H9 (cell line): ENCODE results near the gene MGRN1. TPM values are rescaled to one million over a fixed set of nuclear protein-coding genes. Genes with fewer than 3 reads are reported as not detected.

Source experiments
- DNase-seq: peaks from one replicate; pipeline ENCODE4 v3.0.0-alpha.2; 2017
- H2AFZ ChIP-seq: one replicate; pipeline ENCODE4 v1.6.1; 2013; ENCODE audit warnings: mild to moderate bottlenecking, low read length, control low read depth, moderate library complexity
- H2AK5ac ChIP-seq: 2 replicates; pipeline ENCODE4 v1.6.1; 2013; ENCODE audit warnings: low read length, control low read depth, mixed read lengths; ENCODE audit not compliant: insufficient read length
- H2BK120ac ChIP-seq: one replicate; pipeline ENCODE4 v1.6.1; 2013; ENCODE audit warnings: low read depth, mild to moderate bottlenecking, low read length, control low read depth, inconsistent platforms; ENCODE audit not compliant: poor library complexity, severe bottlenecking
- H2BK12ac ChIP-seq: 2 replicates; pipeline ENCODE4 v1.6.1; 2013; ENCODE audit warnings: low read length, control low read depth, mixed read lengths, low read depth; ENCODE audit not compliant: insufficient read length
- H2BK15ac ChIP-seq: 2 replicates; pipeline ENCODE4 v1.6.1; 2013; ENCODE audit warnings: low read depth, low read length, control low read depth
- H2BK20ac ChIP-seq: one replicate; pipeline ENCODE4 v1.6.1; 2013; ENCODE audit warnings: low read depth, mild to moderate bottlenecking, low read length, control low read depth, inconsistent platforms; ENCODE audit not compliant: poor library complexity, severe bottlenecking
- H2BK5ac ChIP-seq: 2 replicates; pipeline ENCODE4 v1.6.1; 2013; ENCODE audit warnings: low read length, control low read depth, mixed read lengths; ENCODE audit not compliant: insufficient read length
- H3K14ac ChIP-seq: 2 replicates; pipeline ENCODE4 v1.6.1; 2013; ENCODE audit warnings: low read length, control low read depth; ENCODE audit not compliant: insufficient read depth
- H3K18ac ChIP-seq: 2 replicates; pipeline ENCODE4 v1.6.1; 2013; ENCODE audit warnings: low read depth, mild to moderate bottlenecking, mixed read lengths, low read length, control low read depth; ENCODE audit not compliant: insufficient read length
- H3K23ac ChIP-seq: 2 replicates; pipeline ENCODE4 v1.6.1; 2013; ENCODE audit warnings: low read length, control low read depth, mixed read lengths, low read depth; ENCODE audit not compliant: insufficient read length
- H3K23me2 ChIP-seq: 2 replicates; pipeline ENCODE4 v1.6.1; 2013; ENCODE audit warnings: low read depth, mild to moderate bottlenecking, mixed read lengths, low read length, control low read depth; ENCODE audit not compliant: insufficient read length, poor library complexity, severe bottlenecking
- H3K27ac ChIP-seq: 2 replicates; pipeline ENCODE4 v1.5.1; 2013; ENCODE audit warnings: low read length, control low read depth, mixed read lengths, low read depth; ENCODE audit not compliant: insufficient read length
- H3K27me3 ChIP-seq: 2 replicates; pipeline ENCODE4 v1.6.1; 2013; ENCODE audit warnings: low read length, control low read depth, inconsistent platforms; ENCODE audit not compliant: insufficient read depth
- H3K4ac ChIP-seq: 2 replicates; pipeline ENCODE4 v1.6.1; 2013; ENCODE audit warnings: low read depth, mild to moderate bottlenecking, control low read depth, inconsistent platforms, low read length, moderate library complexity
- H3K4me1 ChIP-seq: 2 replicates; pipeline ENCODE4 v1.6.1; 2013; ENCODE audit warnings: low read length, control low read depth, inconsistent platforms; ENCODE audit not compliant: insufficient read depth
- H3K4me2 ChIP-seq: 2 replicates; pipeline ENCODE4 v1.6.1; 2013; ENCODE audit warnings: low read length, control low read depth, mixed read lengths; ENCODE audit not compliant: insufficient read length, insufficient read depth
- H3K56ac ChIP-seq: 2 replicates; pipeline ENCODE4 v1.6.1; 2013; ENCODE audit warnings: low read depth, mild to moderate bottlenecking, mixed read lengths, low read length, control low read depth; ENCODE audit not compliant: insufficient read length
- H3K79me1 ChIP-seq: 2 replicates; pipeline ENCODE4 v1.6.1; 2013; ENCODE audit warnings: low read depth, mild to moderate bottlenecking, moderate library complexity, low read length, control low read depth, inconsistent platforms; ENCODE audit not compliant: insufficient read depth, poor library complexity, severe bottlenecking
- H3K79me2 ChIP-seq: 2 replicates; pipeline ENCODE4 v1.6.1; 2013; ENCODE audit warnings: low read length, control low read depth, inconsistent platforms; ENCODE audit not compliant: insufficient read depth
- H3K9ac ChIP-seq: 2 replicates; pipeline ENCODE4 v1.6.1; 2013; ENCODE audit warnings: low read length, control low read depth, mixed read lengths; ENCODE audit not compliant: insufficient read length; ENCODE audit errors: extremely low read depth
- H3K9me3 ChIP-seq: one replicate; pipeline ENCODE4 v1.6.1; 2013; ENCODE audit warnings: low read depth, low read length, inconsistent platforms; ENCODE audit not compliant: control insufficient read depth
- H3T11ph ChIP-seq: one replicate; pipeline ENCODE4 v1.6.1; 2013; ENCODE audit warnings: mild to moderate bottlenecking, low read length, control low read depth, inconsistent platforms
- H4K20me1 ChIP-seq: one replicate; pipeline ENCODE4 v1.6.1; 2013; ENCODE audit not compliant: control insufficient read depth, insufficient read length, insufficient read depth
- H4K5ac ChIP-seq: 2 replicates; pipeline ENCODE4 v1.6.1; 2013; ENCODE audit warnings: low read depth, mild to moderate bottlenecking, mixed read lengths, low read length, control low read depth; ENCODE audit not compliant: insufficient read length
- H4K8ac ChIP-seq: replicated peaks from 2 replicates; pipeline ENCODE4 v1.6.1; 2013; ENCODE audit warnings: low read length, control low read depth, mixed read lengths, low read depth; ENCODE audit not compliant: insufficient read length
- H4K91ac ChIP-seq: 2 replicates; pipeline ENCODE4 v1.6.1; 2013; ENCODE audit warnings: low read depth, mild to moderate bottlenecking, moderate library complexity, mixed read lengths, low read length, control low read depth; ENCODE audit not compliant: insufficient read length
- H3K27ac Mint-ChIP-seq, 3 experiments: 2 replicates in 2 of 3; 3 replicates in 1 of 3; pipeline ENCODE4 v1.8.0; 2020 to 2021; ENCODE audit warnings: mixed read lengths in 3 of 3, mild to moderate bottlenecking in 1 of 3, moderate library complexity in 1 of 3
- H3K27me3 Mint-ChIP-seq: 2 replicates; pipeline ENCODE4 v1.8.0; 2021; ENCODE audit warnings: low read depth, mild to moderate bottlenecking, moderate library complexity, mixed read lengths
- H3K36me3 Mint-ChIP-seq, 3 experiments: 2 replicates in 2 of 3; 3 replicates in 1 of 3; pipeline ENCODE4 v1.8.0; 2020 to 2021; ENCODE audit warnings: low read depth in 3 of 3, mixed read lengths in 3 of 3; ENCODE audit not compliant: insufficient read depth in 1 of 3
- H3K4me1 Mint-ChIP-seq, 2 experiments: 2 replicates each; pipeline ENCODE4 v1.8.0; 2020; ENCODE audit warnings: mixed read lengths in 2 of 2
- H3K4me3 Mint-ChIP-seq, 2 experiments: 2 replicates in 1 of 2; 3 replicates in 1 of 2; pipeline ENCODE4 v1.8.0; 2020 to 2021; ENCODE audit warnings: mild to moderate bottlenecking in 2 of 2, mixed read lengths in 2 of 2, moderate library complexity in 1 of 2
- H3K9me3 Mint-ChIP-seq, 2 experiments: 2 replicates in 1 of 2; 3 replicates in 1 of 2; pipeline ENCODE4 v1.8.0; 2020; ENCODE audit warnings: mild to moderate bottlenecking in 2 of 2, mixed read lengths in 2 of 2, moderate library complexity in 1 of 2
- WGBS: extraction: QIAGEN DNeasy Blood & Tissue Kit; methylation state at CpG from one replicate; pipeline ENCODE4 v1.1.7; 2013; ENCODE audit warnings: missing lambda C conversion rate, low lambda C conversion rate, mixed read lengths; ENCODE audit not compliant: insufficient read length; ENCODE audit errors: extremely low coverage; 5-methylcytosine and 5-hydroxymethylcytosine counted together
- total RNA-seq: library from RNA; stranded (reverse); gene quantifications from 2 replicates; pipeline ENCODE4 v1.2.1, GENCODE V29; 2021
- TF ChIP-seq, protein P1 (sequence below): fragments of 200-600 bp; sonication (generic); conservative IDR thresholded peaks from 3 replicates; pipeline ENCODE4 v1.8.0; 2021; ENCODE audit warnings: antibody characterized with exemption, mild to moderate bottlenecking

The MGRN1 gene
- total RNA-seq, 1 experiment from 2014 or later = 91.6 TPM

DNA sequence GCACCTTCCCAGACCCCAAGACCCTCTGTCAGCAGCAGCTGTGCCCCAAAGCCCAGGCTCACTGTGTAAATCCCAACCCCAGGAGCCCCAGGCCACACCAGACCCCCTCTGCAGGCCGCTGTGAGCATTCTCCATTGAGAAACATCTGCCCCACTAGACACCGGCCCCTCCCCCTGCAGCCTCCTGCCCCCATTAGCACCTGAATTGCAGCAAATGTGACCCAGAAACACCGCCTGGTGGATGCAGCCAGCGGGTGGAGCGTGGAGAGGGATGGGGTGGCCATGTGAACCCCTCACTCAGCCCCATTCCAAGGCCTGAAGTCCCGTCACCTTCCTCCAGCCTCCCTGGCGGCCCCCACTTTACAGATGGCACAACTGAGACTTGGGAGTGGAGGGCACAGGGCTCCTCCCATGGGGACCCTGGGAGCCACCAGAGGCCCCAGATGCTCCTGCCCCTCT is 12.1 kb upstream of the MGRN1 start:
- H4K8ac ChIP-seq = no peak overlapping the region
- peaks cover 20% of the 10 kb centered on the region; the same call in 1 of the 2 replicates for H3K79me2 ChIP-seq

More for the DNA sequence above, 12.1 kb upstream of the MGRN1 start:
- Histone ChIP-seq H4K91ac (no peak overlapping the region), H2AFZ (no peak overlapping the region), H3K18ac (peak overlapping the region; percentile 66), H3K9me3 (no peaks in the 10 kb centered on the region), H2BK15ac (no peak overlapping the region), H4K20me1 (no peaks in the 10 kb centered on the region), H3K27me3 (no peaks in the 10 kb centered on the region), H3K9ac (no peak overlapping the region), H3K27ac (no peak overlapping the region), H3K4ac (no peak overlapping the region), H3K4me1 (no peaks in the 10 kb centered on the region), H3K23me2 (peaks cover 12% of the 10 kb centered on the region), H2BK12ac (no peak overlapping the region), H2BK20ac (no peak overlapping the region), H2BK120ac (no peak overlapping the region), H3K14ac (peak overlapping the region; percentile 30; the same call in 1 of the 2 replicates), H4K5ac (no peak overlapping the region), H3K79me1 (peaks cover 7% of the 10 kb centered on the region), H3K4me2 (peak overlapping the region; percentile 89), H3K56ac (no peak overlapping the region), H2BK5ac (no peak overlapping the region), H2AK5ac (no peak overlapping the region), H3K23ac (no peak overlapping the region), H3T11ph (no peak overlapping the region)
- TF ChIP-seq, protein P1, sequence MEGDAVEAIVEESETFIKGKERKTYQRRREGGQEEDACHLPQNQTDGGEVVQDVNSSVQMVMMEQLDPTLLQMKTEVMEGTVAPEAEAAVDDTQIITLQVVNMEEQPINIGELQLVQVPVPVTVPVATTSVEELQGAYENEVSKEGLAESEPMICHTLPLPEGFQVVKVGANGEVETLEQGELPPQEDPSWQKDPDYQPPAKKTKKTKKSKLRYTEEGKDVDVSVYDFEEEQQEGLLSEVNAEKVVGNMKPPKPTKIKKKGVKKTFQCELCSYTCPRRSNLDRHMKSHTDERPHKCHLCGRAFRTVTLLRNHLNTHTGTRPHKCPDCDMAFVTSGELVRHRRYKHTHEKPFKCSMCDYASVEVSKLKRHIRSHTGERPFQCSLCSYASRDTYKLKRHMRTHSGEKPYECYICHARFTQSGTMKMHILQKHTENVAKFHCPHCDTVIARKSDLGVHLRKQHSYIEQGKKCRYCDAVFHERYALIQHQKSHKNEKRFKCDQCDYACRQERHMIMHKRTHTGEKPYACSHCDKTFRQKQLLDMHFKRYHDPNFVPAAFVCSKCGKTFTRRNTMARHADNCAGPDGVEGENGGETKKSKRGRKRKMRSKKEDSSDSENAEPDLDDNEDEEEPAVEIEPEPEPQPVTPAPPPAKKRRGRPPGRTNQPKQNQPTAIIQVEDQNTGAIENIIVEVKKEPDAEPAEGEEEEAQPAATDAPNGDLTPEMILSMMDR = peak; percentile 57
- H3K36me3 Mint-ChIP-seq = peaks cover 0 to 15% (median 6%) of the 10 kb centered on the region in 3 experiments; a peak in 5 of 7 replicates
- peaks cover 19 to 31% of the 10 kb centered on the region in 2 experiments for H3K4me1 Mint-ChIP-seq
- peak; percentile 84 for DNase-seq
- no CpG with 5 or more reads among the region's 7 CpGs for WGBS
- H3K9me3 Mint-ChIP-seq = no peaks in the 10 kb centered on the region
- H3K27me3 Mint-ChIP-seq = peaks cover 1% of the 10 kb centered on the region; the same call in 1 of the 2 replicates
- peak overlapping the region; percentile 80 to 84 for H3K4me3 Mint-ChIP-seq
- H3K27ac Mint-ChIP-seq = peak overlapping the region in 1 of 3 experiments; percentile 34; a peak in 1 of 7 replicates
